SK-N-MC (cell line): ENCODE measurements around the gene MPV17.
"Not testable (repeated sequence)": the region's sequence is repeated elsewhere in the genome, so short reads cannot be mapped to it uniquely, and the experiment has no call there.

Experiments
- DNase-seq: peaks from one replicate; pipeline ENCODE4 v3.0.0-alpha.2; 2011; ENCODE audit warnings: low read depth, low spot score
- H3K27ac ChIP-seq: fragments of 200-600 bp; sonication (generic); 2 replicates; pipeline ENCODE4 v1.5.1; 2016; ENCODE audit warnings: mixed run types
- H3K36me3 ChIP-seq: fragments of 200-600 bp; sonication (generic); 2 replicates; pipeline ENCODE4 v1.6.1; 2017; ENCODE audit warnings: antibody characterized with exemption, low read length, mixed read lengths; ENCODE audit not compliant: insufficient read depth
- H3K4me3 ChIP-seq: fragments of 200-600 bp; sonication (generic); 2 replicates; pipeline ENCODE4 v1.5.1; 2016
- H3K9ac ChIP-seq: fragments of 200-600 bp; sonication (generic); 2 replicates; pipeline ENCODE4 v1.8.0; 2017; ENCODE audit warnings: mixed run types, mixed read lengths; ENCODE audit not compliant: insufficient read length
- H3K9me3 ChIP-seq: fragments of 200-600 bp; sonication (generic); 2 replicates; pipeline ENCODE4 v1.6.1; 2017; ENCODE audit warnings: low read depth, mild to moderate bottlenecking, antibody characterized with exemption, low read length, moderate library complexity, mixed read lengths
- EZH2 ChIP-seq: fragments of 200-600 bp; sonication (generic); IDR thresholded peaks from one replicate; pipeline ENCODE4 v1.6.1; 2017; ENCODE audit warnings: antibody characterized with exemption
- FOXP2 ChIP-seq: optimal IDR thresholded peaks from 2 replicates; pipeline ENCODE3; 2011; ENCODE audit warnings: mild to moderate bottlenecking, moderate library complexity; ENCODE audit not compliant: insufficient read depth; ENCODE audit errors: extremely low read length, control extremely low read depth
- POLR2AphosphoS5 ChIP-seq: IDR thresholded peaks from 2 replicates; pipeline ENCODE4 v1.6.1; 2012; ENCODE audit warnings: mild to moderate bottlenecking, low read depth, low read length, borderline replicate concordance

MPV17 gene

DNA sequence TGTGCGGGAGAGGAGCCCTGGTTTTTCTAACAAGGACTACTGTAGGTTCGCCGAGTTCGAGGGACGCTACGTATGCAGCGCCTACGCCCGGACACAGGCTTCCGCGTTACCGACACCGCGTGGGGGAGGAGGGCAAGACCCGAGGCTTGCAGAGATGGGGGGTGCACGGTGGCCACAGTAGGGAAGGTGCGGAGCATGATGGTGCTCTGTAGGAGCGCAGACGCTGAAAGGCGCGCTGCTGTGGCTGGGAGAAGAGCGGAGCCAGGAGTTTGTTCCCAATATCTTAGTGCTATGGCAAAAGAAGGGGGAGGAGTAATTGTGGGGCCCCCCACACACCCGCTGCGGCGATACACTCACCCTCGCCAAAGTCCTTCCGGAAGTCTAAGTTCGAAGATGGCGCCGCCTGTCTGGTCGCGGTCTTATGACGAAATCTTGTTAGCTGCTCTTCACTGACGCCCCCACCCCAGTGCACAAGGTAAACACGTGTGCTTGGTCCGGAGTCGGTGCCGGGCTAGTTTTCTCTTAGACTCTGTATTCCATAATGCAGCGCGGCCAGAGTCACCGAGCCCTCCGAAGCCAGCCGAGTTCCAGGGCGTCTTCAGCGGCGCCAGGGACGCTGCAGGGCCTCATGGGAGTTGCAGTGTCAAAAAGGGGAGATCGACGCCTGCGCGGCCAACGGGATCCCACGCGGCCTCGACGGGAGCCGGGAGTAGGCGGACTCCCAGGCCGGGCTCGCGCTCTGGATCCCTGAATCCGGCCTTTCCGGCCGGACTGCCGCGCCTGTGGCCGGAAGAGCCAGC is 33.7 kb upstream of the MPV17 start, which contains the start of gene GTF3C2:
Gene GTF3C2 (minus strand): TSS at position 383 of the 800 bp plus-strand sequence. CDS start 13,210 bp downstream, outside the sequence.
- DNase-seq = peak; percentile 97
- Histone ChIP-seq H3K4me3 (peak within 1 kb of the TSS; percentile 99), H3K9ac (peak within 1 kb of the TSS; percentile 99), H3K27ac (peak within 1 kb of the TSS; percentile 97), H3K9me3 (no peaks in the 10 kb centered on the region), H3K36me3 (peaks cover 5% of the 10 kb centered on the region; the same call in 1 of the 2 replicates)
- TF ChIP-seq EZH2 (no peak), POLR2AphosphoS5 (peak; percentile 78), FOXP2 (peak; percentile 88)

DNA sequence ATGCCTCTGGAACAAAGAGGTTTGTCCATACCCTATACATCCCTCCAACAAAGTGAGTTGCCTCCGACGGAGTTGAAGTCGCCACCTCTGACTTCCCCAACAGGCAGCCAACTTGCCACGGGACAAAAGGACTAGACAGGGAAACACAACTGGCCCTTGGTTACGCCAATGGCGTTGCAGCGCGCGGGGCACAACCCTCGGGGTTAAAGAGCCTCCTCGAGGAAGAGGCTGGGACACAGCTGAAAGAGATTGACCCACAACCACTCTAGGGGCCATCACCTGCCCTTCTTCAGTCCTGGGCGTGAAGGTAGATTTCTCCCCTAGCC is 33.1 kb upstream of the MPV17 start:
- no peak for DNase-seq
- H3K9me3 ChIP-seq = no peaks in the 10 kb centered on the region
- TF ChIP-seq FOXP2 (no peak), POLR2AphosphoS5 (no peak), EZH2 (no peak)
- H3K4me3 ChIP-seq = peak overlapping the region; percentile 99
- peak overlapping the region; percentile 97 for H3K27ac ChIP-seq
- H3K36me3 ChIP-seq = peaks cover 5% of the 10 kb centered on the region; the same call in 1 of the 2 replicates
- peak overlapping the region; percentile 99 for H3K9ac ChIP-seq

DNA sequence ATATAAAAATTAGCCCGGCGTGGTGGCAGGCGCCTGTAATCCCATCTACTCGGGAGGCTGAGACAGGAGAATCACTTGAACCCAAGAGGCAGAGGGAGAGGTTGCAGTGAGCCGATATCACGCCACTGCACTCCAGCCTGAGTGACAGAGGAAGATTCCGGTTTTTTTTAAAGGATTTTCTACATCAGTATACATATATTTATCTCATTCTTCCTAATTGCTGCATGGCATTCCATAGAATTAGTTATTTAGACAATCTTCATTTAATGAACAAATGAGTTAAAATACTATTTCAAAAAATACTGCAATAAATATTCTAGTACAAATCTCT is 31.7 kb upstream of the MPV17 start:
- Histone ChIP-seq H3K4me3 (no peak overlapping the region), H3K27ac (no peak overlapping the region), H3K9ac (no peak overlapping the region), H3K9me3 (no peaks in the 10 kb centered on the region), H3K36me3 (peaks cover 10% of the 10 kb centered on the region)
- DNase-seq = no peak
- no peak for TF ChIP-seq EZH2

DNA sequence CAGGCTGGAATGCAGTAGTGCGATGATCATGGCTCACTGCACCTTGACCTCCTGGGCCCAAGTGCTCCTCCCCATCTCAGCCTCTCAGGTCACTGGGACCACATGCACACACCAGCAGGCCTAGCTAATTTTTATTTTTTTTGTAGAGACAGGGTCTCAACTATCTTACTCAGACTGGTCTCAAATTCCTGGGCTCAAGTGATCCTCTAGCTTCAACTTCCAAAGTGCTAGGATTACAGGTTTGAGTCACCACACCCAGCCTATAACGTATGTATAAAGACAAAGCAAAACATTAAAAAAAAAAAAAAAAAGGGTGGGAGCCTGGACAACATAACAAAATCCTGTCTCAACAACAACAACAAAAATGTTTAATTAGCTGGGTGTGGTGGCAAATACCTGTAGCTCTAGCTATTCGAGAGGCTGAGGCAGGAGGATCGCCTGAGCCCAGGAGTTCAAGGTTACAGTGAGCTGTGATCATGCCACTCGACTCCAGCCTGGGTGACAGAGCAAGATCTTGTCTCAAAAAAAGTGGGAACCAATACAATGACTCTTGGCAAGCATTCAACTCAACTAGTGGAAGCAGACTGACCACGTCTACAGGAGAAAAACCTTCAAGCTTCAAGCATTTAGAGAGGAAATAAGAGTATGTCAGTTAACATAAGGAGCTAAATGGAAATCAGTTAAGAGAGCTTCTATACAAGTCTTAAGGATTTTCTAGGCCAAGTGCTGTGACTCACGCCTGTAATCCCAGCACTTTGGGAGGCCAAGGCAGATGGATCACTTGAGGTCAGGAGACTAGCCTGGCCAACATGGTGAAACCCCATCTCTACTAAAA is 31.1 kb upstream of the MPV17 start:
- H3K9ac ChIP-seq = no peak overlapping the region
- no peak overlapping the region for H3K27ac ChIP-seq
- H3K4me3 ChIP-seq = no peak overlapping the region
- DNase-seq = no peak
- TF ChIP-seq FOXP2 = no peak
- no peaks in the 10 kb centered on the region for H3K9me3 ChIP-seq
- peaks cover 10% of the 10 kb centered on the region for H3K36me3 ChIP-seq

DNA sequence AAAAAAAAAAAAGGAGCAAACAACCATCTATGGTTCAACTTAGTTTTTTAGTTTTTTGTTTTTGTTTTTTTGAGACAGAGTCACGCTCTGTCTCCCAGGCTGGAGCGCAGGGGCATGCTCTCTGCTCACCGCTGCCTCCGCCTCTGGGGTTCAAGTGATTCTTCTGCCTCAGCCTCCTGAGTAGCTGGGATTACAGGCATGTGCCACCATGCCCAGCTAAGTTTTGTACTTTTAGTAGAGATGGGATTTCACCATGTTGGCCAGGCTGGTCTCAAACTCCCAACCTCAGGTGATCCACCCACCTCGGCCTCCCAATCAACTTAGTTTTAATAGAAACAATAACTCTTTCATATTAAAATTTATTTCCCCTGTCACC is 30.5 kb upstream of the MPV17 start:
- H3K27ac ChIP-seq, H3K4me3 ChIP-seq, DNase-seq, H3K9ac ChIP-seq, H3K36me3 ChIP-seq, H3K9me3 ChIP-seq: not testable (repeated sequence)

DNA sequence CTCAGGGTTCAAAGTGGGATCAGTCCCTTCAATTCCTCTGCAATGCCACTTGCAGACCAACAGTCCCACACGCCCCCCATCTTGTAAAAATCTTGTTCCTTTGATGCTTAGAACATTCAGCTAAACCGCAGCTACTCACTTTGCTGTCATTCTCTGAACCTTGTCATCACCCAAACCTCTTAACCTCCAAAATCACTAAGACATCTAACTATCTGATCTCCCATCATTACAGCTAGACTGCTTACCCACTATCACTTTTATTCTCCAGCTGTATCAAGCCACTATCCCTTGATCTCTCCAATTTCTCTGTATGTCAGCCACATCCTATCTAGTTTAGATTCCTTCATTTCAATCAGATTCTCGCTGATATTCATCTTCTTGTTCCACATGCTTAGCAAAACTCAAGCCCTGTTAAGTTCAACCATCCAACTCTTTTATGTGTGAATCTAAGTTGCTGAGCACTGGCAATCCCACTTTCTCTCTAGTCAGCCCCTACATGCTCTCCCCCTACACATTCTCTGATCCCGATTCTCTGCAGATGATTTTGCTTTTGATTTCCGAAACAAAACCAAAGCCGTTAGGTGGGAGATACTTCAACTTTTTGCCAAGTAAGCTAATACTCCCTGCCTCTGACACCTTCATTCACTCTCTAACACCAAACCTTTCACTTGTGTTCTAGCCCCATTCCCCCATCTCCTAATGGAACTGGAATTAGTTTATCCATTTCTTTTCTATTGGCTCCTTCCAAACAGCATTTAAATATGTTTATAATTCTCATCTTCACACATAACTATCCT is 29.1 kb upstream of the MPV17 start:
- Histone ChIP-seq H3K4me3 (no peak overlapping the region), H3K36me3 (peaks cover 4% of the 10 kb centered on the region), H3K9me3 (no peaks in the 10 kb centered on the region), H3K9ac (no peak overlapping the region), H3K27ac (no peak overlapping the region; the same call in 1 of the 2 replicates)
- DNase-seq = no peak
- TF ChIP-seq FOXP2 = no peak
- no peak for TF ChIP-seq EZH2
- TF ChIP-seq POLR2AphosphoS5 = no peak

DNA sequence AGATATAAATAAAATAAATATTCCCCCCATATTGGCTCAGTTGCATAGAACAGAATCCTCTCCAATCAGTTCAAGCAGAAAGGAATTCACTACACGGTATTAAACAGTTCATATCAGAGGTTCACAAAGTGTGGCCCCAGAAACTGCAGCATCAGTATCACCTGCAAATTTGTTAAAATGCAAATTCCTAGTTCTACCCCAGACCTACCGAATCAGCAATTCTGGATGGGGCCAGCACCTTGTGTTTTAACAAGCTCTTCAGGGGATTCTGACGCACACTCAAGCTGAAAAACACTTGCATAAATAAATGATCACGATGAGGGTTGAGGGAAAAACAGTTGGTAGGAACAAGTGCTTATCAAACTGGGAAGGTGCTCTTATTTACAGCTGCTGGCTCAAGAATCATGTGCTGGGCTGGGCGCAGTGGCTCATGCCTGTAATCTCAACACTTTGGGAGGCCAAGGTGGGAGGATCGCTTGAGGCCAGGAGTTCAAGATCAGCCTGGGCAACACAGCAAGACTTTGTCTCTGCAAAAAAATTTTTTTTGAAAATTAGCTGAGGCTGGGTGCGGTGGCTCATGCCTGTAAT is 27.3 kb upstream of the MPV17 start:
- DNase-seq = no peak
- TF ChIP-seq FOXP2 (no peak), POLR2AphosphoS5 (no peak), EZH2 (no peak)
- Histone ChIP-seq H3K36me3 (peaks cover 4% of the 10 kb centered on the region), H3K9me3 (no peaks in the 10 kb centered on the region), H3K4me3 (no peak overlapping the region), H3K9ac (no peak overlapping the region), H3K27ac (no peak overlapping the region)

DNA sequence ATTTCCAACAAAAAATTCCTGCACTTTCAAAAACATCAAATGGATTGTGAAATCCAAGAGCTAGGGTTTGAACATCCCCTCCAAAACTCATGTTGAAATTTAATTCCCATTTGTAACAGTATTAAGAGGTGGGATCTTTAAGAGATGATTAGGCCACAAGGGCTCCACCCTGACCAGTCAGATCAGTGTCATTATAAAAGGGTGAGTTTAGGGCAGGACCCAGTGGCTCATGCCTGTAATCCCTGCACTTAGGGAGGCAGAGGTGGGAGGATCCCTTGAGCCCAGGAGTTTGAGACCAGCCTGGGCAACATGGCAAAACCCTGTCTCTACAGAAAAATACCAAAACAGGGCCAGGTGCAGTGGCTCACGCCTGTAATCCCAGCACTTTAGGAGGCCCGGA is 24.7 kb upstream of the MPV17 start:
- H3K4me3 ChIP-seq = no peak overlapping the region
- H3K9me3 ChIP-seq = no peaks in the 10 kb centered on the region
- TF ChIP-seq EZH2 (no peak), FOXP2 (no peak), POLR2AphosphoS5 (no peak)
- H3K27ac ChIP-seq = no peak overlapping the region
- DNase-seq = no peak
- no peak overlapping the region for H3K9ac ChIP-seq
- peaks cover 13% of the 10 kb centered on the region for H3K36me3 ChIP-seq
